ENCODE measurements around the gene XRN1. TPM values are rescaled to one million over a fixed set of nuclear protein-coding genes. Genes with fewer than 3 reads are reported as not detected.

Gene XRN1
- total and polyA plus RNA-seq, 2 of the 8 experiments (the other 6 are each of a cell fraction or from before 2014, with no cell fraction given), result 1.9 to 17.2 TPM

- TF ChIP-seq HDAC6 (IDR thresholded peaks at IDR 0.05; ENCODE audit: low read depth, low read length), result no peak
- TF ChIP-seq FOSL1 (IDR thresholded peaks at IDR 0.05; ENCODE audit: insufficient read depth, low read depth, low read length), result no peak
- no peak for TF ChIP-seq JUN (IDR thresholded peaks at IDR 0.05; ENCODE audit: low read depth, low read length)
- no peak for TF ChIP-seq MAFK (IDR thresholded peaks at IDR 0.05; ENCODE audit: low read depth, low read length)
- no peak for TF ChIP-seq SP1 (IDR thresholded peaks at IDR 0.05; ENCODE audit: low read depth, low read length)
- no peak for TF ChIP-seq CTCF (IDR thresholded peaks at IDR 0.05; ENCODE audit: control extremely low read depth in 1 of 3, insufficient read depth in 1 of 3, low read depth in 1 of 3, low read length in 3 of 3)
- no peak for TF ChIP-seq CBX8 (IDR thresholded peaks at IDR 0.05; ENCODE audit: borderline replicate concordance, low read depth, low read length)
- Histone ChIP-seq H3K18ac (ENCODE audit: extremely low read depth, low read length) (no peak overlapping the region), H3K79me2 (ENCODE audit: control insufficient read depth in 1 of 2, insufficient read depth in 2 of 2, low read length in 2 of 2) (no peaks in the 10 kb centered on the region), H2BK5ac (ENCODE audit: low read depth, low read length) (no peak overlapping the region), H2BK12ac (ENCODE audit: low read depth, low read length) (no peak overlapping the region), H3K4me2 (ENCODE audit: insufficient read depth in 1 of 2, low read depth in 2 of 2, low read length in 2 of 2) (no peak overlapping the region), H2AK5ac (ENCODE audit: low read depth, low read length) (no peak overlapping the region), H3K27ac (ENCODE audit: low read depth, low read length) (no peak overlapping the region), H3K79me1 (ENCODE audit: low read depth, low read length) (no peaks in the 10 kb centered on the region), H4K20me1 (replicated peaks in 1 of 2; ENCODE audit: control insufficient read depth in 1 of 2, insufficient read depth in 2 of 2, low read length in 2 of 2) (no peaks in the 10 kb centered on the region), H3K14ac (ENCODE audit: insufficient read length) (no peak overlapping the region), H3K56ac (replicated peaks; ENCODE audit: insufficient read length, low read depth, low read length) (no peak overlapping the region), H4K8ac (ENCODE audit: extremely low read depth, insufficient read depth, low read length) (no peak overlapping the region), H3K9me3 (ENCODE audit: insufficient read depth in 2 of 2, low read depth in 1 of 2, low read length in 1 of 2) (no peaks in the 10 kb centered on the region), H3K4ac (replicated peaks; ENCODE audit: insufficient read length, low read depth, low read length) (no peak overlapping the region), H3K23me2 (ENCODE audit: low read depth, low read length) (no peaks in the 10 kb centered on the region), H2BK15ac (ENCODE audit: low read length) (no peak overlapping the region), H4K5ac (ENCODE audit: insufficient read length, low read depth, low read length) (no peak overlapping the region), H3K4me1 (replicated peaks in 1 of 4; ENCODE audit: control insufficient read depth in 3 of 4, insufficient read depth in 4 of 4, low read length in 3 of 4) (no peaks in the 10 kb centered on the region), H2BK20ac (ENCODE audit: low read length) (no peak overlapping the region), H3K4me3 (ENCODE audit: extremely low read depth in 1 of 4, insufficient read depth in 2 of 4, low read depth in 3 of 4, low read length in 4 of 4) (no peak overlapping the region), H3K23ac (ENCODE audit: insufficient read length) (no peak overlapping the region), H3K9ac (replicated peaks in 1 of 4; ENCODE audit: extremely low read depth in 1 of 4, low read depth in 3 of 4, low read length in 3 of 4) (no peak overlapping the region), H2AFZ (ENCODE audit: low read length) (no peak overlapping the region), H3K36me3 (ENCODE audit: control insufficient read depth in 2 of 4, insufficient read depth in 4 of 4, low read length in 3 of 4) (no peaks in the 10 kb centered on the region), H4K91ac (replicated peaks; ENCODE audit: insufficient read length, low read length) (no peak overlapping the region), H3K27me3 (replicated peaks in 1 of 4; ENCODE audit: control insufficient read depth in 3 of 4, extremely low read depth in 1 of 4, insufficient read depth in 3 of 4, low read length in 3 of 4) (no peaks in the 10 kb centered on the region), H2BK120ac (replicated peaks; ENCODE audit: low read depth, low read length) (no peak overlapping the region)
- DNase-seq (ENCODE audit: low read depth in 1 of 2, low spot score in 2 of 2), result no peak
- no peak for FAIRE-seq
- ChIA-PET POLR2A (ENCODE audit: partially characterized antibody) (no interaction called here), CTCF (ENCODE audit: partially characterized antibody) (no interaction called here)
These were observed 129.5 kb downstream of the XRN1 start for GRCh38 chr3:142318331-142318730.
